GM19025 (cell line): ENCODE data around the gene DOC2B.

Experiments used
- ATAC-seq: cut with Tn5 transposase; IDR thresholded peaks from one replicate; pipeline ENCODE4 v1.9.1; 2021; ENCODE audit warnings: mild to moderate bottlenecking, low read depth, moderate library complexity; ENCODE audit not compliant: unreplicated experiment

Gene DOC2B

DNA sequence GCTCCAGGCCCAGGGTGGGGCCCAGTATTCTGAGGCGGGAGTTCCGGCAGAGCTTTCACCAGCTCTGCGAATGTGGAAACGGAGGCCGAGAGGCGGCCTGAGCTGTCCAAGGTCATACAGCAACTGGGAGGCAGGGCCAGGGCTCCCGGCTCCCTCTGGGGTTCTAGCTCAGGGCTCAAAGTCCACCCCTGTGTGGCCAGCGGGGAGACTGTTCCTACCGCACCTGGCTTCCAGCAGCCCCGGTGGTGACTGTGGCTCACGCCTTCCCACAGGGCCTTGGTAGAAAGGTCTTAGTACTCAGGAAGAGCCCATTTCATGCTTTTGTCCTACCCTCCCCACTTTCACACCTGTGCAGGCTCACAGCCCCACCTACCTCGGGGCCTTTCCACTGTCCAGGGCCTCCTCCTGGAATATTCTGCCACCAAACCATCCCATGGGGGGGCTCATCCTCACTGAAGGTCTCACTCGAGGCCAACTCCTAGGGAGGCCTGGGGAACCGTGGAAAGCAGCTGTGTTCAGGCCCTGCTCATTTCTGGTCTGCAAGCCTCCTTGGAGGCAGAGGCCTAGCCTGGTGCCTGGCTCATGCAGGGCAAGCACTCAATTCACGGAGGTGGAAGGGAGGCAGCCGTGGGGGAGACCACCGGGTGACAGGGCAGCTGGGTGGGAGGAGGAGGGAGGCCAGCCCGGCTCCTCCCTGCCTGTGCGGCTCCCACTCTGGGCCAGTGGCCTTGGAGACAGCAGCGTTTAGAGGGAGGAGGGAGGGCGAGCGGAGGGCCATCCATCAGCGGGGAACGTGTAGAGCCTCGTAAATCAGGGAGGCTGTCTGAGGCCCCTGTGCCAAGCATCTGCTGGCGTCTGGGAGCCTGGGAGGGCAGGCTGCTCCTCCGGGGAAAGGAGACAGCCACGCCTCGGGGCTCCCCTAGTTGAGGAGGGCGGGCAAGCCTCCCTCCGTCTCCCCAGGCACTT lies 12.7 kb upstream of the DOC2B start:
- ATAC-seq = no peak

DNA sequence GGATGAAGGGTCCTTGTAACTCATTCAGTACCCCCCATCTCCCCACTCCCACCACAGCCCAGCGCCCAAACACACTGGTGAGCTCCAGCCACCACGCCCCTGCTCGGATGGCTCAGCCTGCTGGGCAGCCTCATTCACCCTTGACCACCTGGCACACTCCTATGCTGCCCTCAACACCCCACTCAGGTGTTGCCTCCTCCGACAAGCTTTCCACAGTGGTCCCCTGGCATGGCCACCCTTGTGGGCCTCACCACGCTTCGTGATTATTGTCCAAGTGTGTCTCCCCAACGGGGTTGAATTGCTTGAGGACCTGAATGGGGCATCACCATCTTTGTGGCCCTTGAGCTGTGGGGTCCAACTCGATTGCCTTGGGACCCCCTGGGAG lies 12.0 kb upstream of the DOC2B start:
- ATAC-seq = no peak

GRCh38 chr17:192666-193425 lies 11.4 kb upstream of the DOC2B start:
- ATAC-seq = no peak

DNA sequence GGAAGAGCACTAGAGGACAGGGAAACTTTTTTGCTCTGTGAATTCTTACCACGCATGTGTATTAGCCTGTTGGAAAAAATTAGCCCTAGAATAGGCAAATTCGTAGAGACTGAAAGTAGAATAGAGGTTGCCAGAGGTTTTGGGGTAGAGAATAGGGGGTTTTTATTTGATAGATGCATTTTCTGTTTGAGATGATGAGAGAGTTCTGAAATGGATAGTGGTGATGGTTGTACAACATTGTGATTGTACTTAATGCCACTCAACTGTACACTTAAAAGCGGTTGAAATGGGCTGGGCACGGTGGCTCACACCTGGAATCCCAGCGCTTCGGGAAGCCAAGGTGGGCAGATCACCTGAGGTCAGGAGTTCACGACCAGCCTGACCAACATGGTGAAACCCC lies 8.0 kb upstream of the DOC2B start:
- no peak for ATAC-seq

GRCh38 chr17:187130-187529 lies 5.7 kb upstream of the DOC2B start:
- ATAC-seq = no peak

DNA sequence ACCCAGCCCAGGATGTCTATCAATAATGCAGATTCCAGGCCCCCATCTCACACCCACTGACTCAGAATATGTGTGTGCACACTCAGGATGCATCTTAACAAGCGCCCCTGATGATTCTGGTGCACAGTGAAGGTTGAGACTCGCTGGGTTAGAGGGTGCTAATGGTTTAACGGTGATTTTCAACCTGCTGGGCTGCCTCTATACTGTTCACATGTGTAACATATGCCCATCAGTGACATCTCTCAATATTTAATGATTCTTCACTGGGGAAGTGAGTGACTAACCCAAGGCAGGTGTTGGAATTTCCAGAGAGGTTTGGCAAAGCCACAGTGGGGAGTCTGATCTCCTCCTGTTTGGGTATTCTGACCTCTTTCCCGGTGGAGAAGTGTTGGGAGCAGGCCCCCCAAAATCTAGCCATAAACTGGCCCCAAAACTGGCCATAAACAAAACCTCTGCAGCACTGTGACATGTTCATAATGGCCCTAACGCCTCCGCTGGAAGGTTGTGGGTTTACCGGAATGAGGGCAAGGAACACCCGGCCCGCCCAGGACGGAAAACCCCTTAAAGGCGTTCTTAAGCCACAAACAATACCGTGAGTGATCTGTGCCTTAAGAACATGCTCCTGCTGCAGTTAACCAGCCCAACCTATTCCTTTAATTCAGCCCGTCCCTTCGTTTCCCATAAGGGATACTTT lies 4.1 kb upstream of the DOC2B start:
- ATAC-seq = no peak

DNA sequence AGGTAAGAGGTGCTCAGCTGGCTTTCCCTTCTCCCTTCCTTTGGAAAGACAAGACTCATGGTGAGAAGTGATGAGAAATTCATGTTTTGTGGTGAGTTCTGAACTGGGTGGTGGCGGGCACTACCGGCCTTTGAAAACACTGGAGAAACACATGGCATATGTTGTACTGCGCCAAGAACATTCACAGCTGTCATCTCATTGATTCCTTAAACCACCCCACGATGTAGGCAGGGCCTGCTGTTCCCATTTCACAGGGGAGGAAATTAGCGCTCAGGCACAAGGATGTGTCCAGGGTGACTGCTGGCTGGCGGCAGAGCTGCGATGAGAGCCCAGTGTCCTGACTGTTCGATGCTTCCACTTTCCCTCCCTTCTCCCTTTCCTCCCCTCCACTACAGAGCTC lies 1.6 kb upstream of the DOC2B start:
- ATAC-seq = no peak

- ATAC-seq = no peak
These were observed 751 bp upstream of the DOC2B start for GRCh38 chr17:182050-182751.

GRCh38 chr17:180381-181244 lies 837 bp downstream of the DOC2B start:
- ATAC-seq = no peak

- no peak for ATAC-seq
These were observed 1.6 kb downstream of the DOC2B start for GRCh38 chr17:179781-180380.

- no peak for ATAC-seq
These were observed 2.4 kb downstream of the DOC2B start for GRCh38 chr17:179066-179432.

GRCh38 chr17:178292-179065 lies 3.0 kb downstream of the DOC2B start:
- no peak for ATAC-seq

DNA sequence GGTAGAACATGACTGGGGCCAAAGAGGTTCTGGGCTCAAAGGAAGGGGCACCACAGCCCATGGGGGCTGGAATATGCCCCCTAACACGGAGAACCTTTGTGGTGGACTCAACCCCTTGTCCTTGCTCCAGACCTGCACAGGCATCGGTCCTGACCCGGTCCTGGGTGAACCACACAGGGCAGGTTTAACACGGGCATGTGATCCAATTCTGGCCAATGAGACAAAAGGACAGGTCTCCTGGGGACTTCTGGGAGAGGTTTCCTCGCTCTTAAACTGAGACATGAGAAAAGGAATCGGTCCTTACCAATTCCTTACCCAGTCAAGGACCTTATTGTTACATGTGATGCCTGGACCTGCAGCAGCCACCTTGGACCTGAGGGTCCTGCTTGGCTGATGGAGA lies 3.7 kb downstream of the DOC2B start:
- ATAC-seq = no peak

- ATAC-seq = no peak
These were observed 4.3 kb downstream of the DOC2B start for GRCh38 chr17:177155-177554.

DNA sequence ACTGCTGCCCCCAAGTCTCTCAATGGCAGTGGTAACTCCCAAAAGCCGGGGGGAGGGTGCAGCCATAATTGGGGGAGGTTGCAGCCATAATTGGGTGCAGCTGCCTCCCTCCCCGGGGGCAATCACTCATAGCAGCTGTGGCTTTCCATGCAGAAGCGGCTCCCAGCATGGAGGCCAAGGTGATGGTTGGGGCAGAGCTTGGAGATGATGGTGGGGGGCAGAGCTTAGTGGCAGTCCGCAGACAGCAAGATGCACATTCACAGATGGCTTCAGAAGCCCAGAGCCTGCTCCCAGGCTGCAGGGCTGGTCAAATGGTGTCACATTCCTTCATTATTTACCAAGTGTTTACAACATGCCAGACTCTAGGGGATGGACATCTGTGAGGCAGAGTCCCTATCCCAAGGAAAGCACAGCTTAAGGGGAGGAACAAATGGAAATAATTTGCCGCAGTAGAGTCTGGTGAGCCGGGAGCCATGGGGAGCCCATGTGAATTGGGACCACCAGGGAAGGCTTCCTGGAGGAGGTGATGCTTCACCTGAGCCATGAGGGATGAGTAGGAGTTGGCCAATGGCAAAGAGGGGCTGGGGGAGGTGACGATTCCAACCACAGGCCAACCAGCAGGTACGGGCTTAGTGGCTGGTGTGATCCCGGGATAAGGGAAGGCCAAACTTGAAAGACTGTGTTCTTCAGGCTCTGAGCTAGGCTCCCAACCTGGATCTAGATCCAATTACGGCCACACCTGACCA lies 8.1 kb downstream of the DOC2B start:
- no peak for ATAC-seq

DNA sequence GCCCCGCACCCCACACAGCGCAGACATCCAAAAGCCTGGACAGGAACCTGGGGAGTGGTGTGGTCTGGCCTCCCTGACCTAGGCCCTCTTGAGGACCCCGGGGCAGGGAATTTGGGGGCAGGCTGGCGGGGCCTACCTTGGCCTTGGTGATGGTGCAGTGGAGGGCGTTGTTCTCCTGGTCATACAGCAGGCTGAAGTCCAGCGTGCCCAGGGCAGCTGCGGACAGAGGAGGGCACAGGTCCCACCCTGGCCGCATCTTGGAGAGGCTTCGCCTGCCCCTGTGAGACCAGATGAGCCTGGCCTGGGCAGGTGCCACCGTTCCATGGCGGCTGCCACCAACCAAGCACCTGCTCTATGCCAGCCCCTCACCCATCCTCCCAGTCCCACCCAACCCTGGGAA lies 9.0 kb downstream of the DOC2B start:
- ATAC-seq = no peak

GRCh38 chr17:171871-172270 lies 9.6 kb downstream of the DOC2B start:
- no peak for ATAC-seq

DNA sequence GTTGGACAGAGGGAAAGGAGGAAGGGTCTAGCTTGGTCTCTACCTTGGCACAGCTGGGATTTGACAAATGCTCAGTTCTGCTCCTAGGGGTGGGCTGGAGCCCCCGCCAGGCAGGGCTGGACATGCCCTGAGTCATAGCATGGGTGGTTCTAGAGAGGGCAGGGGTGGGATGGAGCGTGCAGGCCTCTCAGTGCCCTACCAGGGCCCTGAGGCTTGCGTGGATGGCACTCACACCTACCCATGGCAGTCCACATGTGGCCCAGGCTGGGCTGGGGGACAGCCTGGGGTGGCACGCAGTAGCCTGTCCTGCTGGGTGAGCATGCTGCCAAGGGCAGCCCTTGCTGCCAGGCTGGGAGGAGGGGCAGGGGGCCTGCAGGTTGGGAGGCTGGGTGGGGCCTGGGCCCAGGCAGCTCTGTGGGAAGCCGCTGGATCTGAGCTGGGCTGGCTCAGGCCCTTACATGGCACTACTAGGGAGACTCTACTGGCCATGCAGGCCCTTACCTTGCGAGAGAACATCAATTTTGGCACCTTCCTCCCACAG lies 11.2 kb downstream of the DOC2B start:
- ATAC-seq = no peak
